GM19372 (cell line): Measurements from ENCODE around the gene TCHH.
"Not testable (repeated sequence)": the region's sequence is repeated elsewhere in the genome, so short reads cannot be mapped to it uniquely, and the experiment has no call there.

Experiments used
- ATAC-seq: cut with Tn5 transposase; IDR thresholded peaks from one replicate; pipeline ENCODE4 v1.9.1; 2021; ENCODE audit warnings: mild to moderate bottlenecking, low read depth, moderate library complexity; ENCODE audit not compliant: unreplicated experiment

Gene TCHH

GRCh38 chr1:152112885-152113432 is 2.3 kb downstream of the TCHH start:
- ATAC-seq: no peak

- ATAC-seq: no peak
Measured at GRCh38 chr1:152112101-152112884, 3.0 kb downstream of the TCHH start.

GRCh38 chr1:152111515-152111968 is 3.7 kb downstream of the TCHH start:
- ATAC-seq: no peak

- no peak for ATAC-seq
Measured at GRCh38 chr1:152110860-152111514, 4.3 kb downstream of the TCHH start.

GRCh38 chr1:152110365-152110859 is 4.8 kb downstream of the TCHH start:
- ATAC-seq: no peak

GRCh38 chr1:152109998-152110294 is 5.3 kb downstream of the TCHH start:
- ATAC-seq: no peak

- ATAC-seq: no peak
Measured at GRCh38 chr1:152109231-152109997, 5.8 kb downstream of the TCHH start.

- no peak for ATAC-seq
Measured at GRCh38 chr1:152108882-152109222, 6.4 kb downstream of the TCHH start.

GRCh38 chr1:152107984-152108881 is 7.0 kb downstream of the TCHH start:
- no peak for ATAC-seq

- no peak for ATAC-seq
Measured at GRCh38 chr1:152107031-152107983, 7.9 kb downstream of the TCHH start.

GRCh38 chr1:152104854-152105253 is 10.4 kb downstream of the TCHH start:
- ATAC-seq: no peak

- ATAC-seq: no peak
Measured at GRCh38 chr1:152096931-152097330, 18.3 kb downstream of the TCHH start.

GRCh38 chr1:152089014-152089674 is 26.1 kb downstream of the TCHH start, which contains the start of gene TCHHL1:
TCHHL1 (minus strand) TSS chr1:152089064; CDS start chr1:152088143, 921 bp downstream.
- no peak for ATAC-seq

- no peak for ATAC-seq
Measured at GRCh38 chr1:152086760-152087159, 28.5 kb downstream of the TCHH start.

- ATAC-seq: no peak
Measured at GRCh38 chr1:152084853-152085252, 30.4 kb downstream of the TCHH start.

- ATAC-seq: not testable (repeated sequence)
Measured at GRCh38 chr1:152081026-152081425, 34.2 kb downstream of the TCHH start.

GRCh38 chr1:152080494-152080893 is 34.8 kb downstream of the TCHH start:
- not testable (repeated sequence) for ATAC-seq

- no peak for ATAC-seq
Measured at GRCh38 chr1:152078831-152079441, 36.3 kb downstream of the TCHH start.
